ENCODE data around the gene HDGF.
"Not testable (repeated sequence)": the region's sequence is repeated elsewhere in the genome, so short reads cannot be mapped to it uniquely, and the experiment has no call there.

HDGF gene

DNA sequence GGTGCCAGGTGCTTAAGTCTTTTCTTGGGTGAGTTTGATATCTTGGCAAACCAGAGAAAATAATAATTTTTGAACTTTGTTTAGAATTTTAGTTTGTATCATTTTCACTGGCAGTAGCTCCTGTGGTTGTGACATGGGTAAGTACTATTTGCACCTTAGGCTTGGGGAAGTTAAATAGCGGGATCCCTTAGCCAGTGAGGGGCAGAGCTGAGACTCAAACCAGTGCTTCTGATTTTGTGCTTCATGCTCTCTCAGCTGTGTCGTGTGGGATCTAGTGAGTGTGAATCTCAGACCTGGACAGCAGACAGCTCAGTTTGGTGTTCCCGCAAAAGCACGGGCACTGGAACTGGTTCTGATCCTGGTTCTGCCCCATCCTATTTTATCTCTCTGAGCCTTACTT is 25.5 kb upstream of the HDGF start:
- Histone ChIP-seq H3K9me3 (ENCODE audit: low read length) (no peaks in the 10 kb centered on the region), H3K4me1 (ENCODE audit: insufficient read depth, low read length) (no peaks in the 10 kb centered on the region), H3K36me3 (ENCODE audit: insufficient read depth, low read length) (peaks cover 13% of the 10 kb centered on the region), H3K4me3 (ENCODE audit: low read length) (no peak overlapping the region), H3K27me3 (ENCODE audit: insufficient read depth, low read length) (no peaks in the 10 kb centered on the region), H2AFZ (ENCODE audit: low read depth, low read length) (no peak overlapping the region)

GRCh38 chr1:156775799-156776198 is 24.3 kb upstream of the HDGF start:
- H3K36me3 ChIP-seq (ENCODE audit: insufficient read depth, low read length): peaks cover 10% of the 10 kb centered on the region

DNA sequence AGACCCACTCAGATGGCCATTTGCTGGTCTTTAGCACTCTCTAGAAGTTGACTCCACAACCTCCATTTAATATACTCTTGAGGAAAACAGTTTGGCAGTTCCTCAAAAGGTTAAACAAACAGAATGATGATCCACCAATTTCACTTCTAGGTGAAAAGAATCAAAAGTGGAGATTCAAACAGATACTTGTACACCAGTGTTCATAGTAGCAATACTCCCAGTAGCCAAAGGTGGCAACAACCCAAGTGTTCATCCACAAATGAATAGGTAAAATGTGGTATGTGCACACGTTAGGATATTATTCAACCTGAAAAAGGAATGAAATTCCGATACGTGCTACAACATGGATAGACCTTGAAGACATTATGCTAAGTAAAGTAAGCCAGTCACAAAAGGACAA is 22.1 kb upstream of the HDGF start:
- Histone ChIP-seq H2AFZ (ENCODE audit: low read depth, low read length) (no peak overlapping the region), H3K9me3 (ENCODE audit: low read length) (no peaks in the 10 kb centered on the region), H3K36me3 (ENCODE audit: insufficient read depth, low read length) (peaks cover 19% of the 10 kb centered on the region), H3K4me1 (ENCODE audit: insufficient read depth, low read length) (peaks cover 7% of the 10 kb centered on the region), H3K4me3 (ENCODE audit: low read length) (no peak overlapping the region), H3K27me3 (ENCODE audit: insufficient read depth, low read length) (no peaks in the 10 kb centered on the region)

More at GRCh38 chr1:156775799-156776198, 24.3 kb upstream of the HDGF start:
- Histone ChIP-seq H3K4me3 (ENCODE audit: low read length) (no peak overlapping the region), H3K9me3 (ENCODE audit: low read length) (no peaks in the 10 kb centered on the region), H3K4me1 (ENCODE audit: insufficient read depth, low read length) (no peaks in the 10 kb centered on the region), H3K27me3 (ENCODE audit: insufficient read depth, low read length) (no peaks in the 10 kb centered on the region), H2AFZ (ENCODE audit: low read depth, low read length) (no peak overlapping the region)

DNA sequence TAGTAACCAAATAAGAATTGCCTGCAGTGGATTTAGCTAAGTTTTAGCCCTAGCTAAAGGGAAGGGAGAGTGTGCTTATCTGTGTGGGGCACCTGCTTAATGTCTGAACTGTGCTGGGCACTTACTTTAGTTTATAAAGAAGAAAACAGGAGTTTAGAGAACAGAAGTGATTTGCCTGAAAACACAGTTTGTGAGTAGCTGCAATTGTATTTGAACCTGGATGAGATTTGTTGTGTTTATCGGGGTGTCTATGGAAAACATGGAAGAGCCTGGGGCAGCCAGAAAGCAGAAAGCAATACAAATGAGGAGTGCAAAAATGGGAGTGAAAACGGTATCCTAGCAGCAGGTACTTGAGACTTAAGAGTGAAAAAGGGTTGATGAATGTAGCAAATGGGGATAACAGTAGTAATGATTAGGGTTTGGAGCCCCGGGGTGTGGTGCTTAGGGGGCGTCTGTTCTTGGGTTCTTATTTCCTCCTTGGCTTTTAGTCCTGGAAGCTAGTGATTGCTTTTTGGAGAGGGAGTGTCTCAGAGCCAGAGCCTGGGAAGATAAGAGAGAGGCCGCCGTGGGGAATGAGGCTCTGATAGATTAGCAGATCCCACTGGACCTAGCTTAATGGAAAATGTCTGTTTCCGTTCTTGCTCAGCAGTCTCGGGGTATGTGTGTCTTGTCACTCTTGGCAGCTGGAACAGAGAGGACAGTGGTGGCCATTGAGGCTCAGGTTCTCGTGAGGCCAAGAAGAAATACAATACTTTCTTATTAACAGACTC is 21.4 kb upstream of the HDGF start:
- Histone ChIP-seq H3K4me3 (ENCODE audit: low read length) (no peak overlapping the region), H3K4me1 (ENCODE audit: insufficient read depth, low read length) (peaks cover 10% of the 10 kb centered on the region), H3K36me3 (ENCODE audit: insufficient read depth, low read length) (peaks cover 19% of the 10 kb centered on the region), H2AFZ (ENCODE audit: low read depth, low read length) (no peak overlapping the region), H3K27me3 (ENCODE audit: insufficient read depth, low read length) (no peaks in the 10 kb centered on the region), H3K9me3 (ENCODE audit: low read length) (no peaks in the 10 kb centered on the region)

- Histone ChIP-seq H3K4me3 (ENCODE audit: low read length) (no peak overlapping the region), H3K9me3 (ENCODE audit: low read length) (no peaks in the 10 kb centered on the region), H3K27me3 (ENCODE audit: insufficient read depth, low read length) (no peaks in the 10 kb centered on the region), H3K4me1 (ENCODE audit: insufficient read depth, low read length) (peaks cover 10% of the 10 kb centered on the region), H3K36me3 (ENCODE audit: insufficient read depth, low read length) (peaks cover 19% of the 10 kb centered on the region), H2AFZ (ENCODE audit: low read depth, low read length) (no peak overlapping the region)
Measured at GRCh38 chr1:156772222-156772621, 20.7 kb upstream of the HDGF start.

GRCh38 chr1:156768610-156769295 is 17.3 kb upstream of the HDGF start:
- no peaks in the 10 kb centered on the region for H3K27me3 ChIP-seq (ENCODE audit: insufficient read depth, low read length)

DNA sequence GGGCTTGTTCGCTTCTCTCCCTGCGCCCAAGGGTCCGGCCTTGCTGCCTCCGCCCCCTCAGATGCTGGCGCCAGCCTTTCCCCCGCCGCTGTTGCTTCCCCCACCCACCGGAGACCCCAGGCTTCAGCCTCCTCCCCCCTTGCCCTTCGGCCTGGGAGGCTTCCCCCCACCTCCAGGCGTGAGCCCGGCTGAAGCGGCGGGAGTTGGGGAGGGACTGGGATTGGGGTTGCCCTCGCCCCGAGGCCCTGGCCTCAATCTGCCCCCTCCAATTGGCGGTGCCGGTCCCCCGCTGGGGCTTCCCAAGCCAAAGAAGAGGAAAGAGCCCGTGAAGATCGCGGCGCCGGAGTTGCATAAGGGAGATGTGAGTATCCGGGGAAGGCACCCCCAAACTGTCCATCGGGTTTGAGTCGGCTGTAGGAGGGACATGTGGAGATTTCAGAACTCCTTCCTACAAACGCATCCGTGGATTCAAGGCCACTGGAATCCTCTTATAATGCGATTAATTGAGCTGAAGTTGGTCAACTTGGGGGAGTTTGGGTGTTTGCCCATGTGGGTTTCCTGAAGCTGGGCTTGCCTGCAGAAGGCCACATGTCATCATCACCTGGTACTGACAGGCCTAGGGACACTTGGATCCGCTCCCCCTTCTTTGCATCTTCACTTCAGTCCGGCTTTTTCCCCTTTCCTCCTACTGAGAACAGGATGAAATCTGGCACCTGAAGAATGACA is 16.6 kb upstream of the HDGF start:
- H3K9me3 ChIP-seq (ENCODE audit: low read length): no peaks in the 10 kb centered on the region
- peaks cover 12% of the 10 kb centered on the region for H3K36me3 ChIP-seq (ENCODE audit: insufficient read depth, low read length)
- H3K4me1 ChIP-seq (ENCODE audit: insufficient read depth, low read length): peaks cover 17% of the 10 kb centered on the region
- H3K27me3 ChIP-seq (ENCODE audit: insufficient read depth, low read length): no peaks in the 10 kb centered on the region
- H3K4me3 ChIP-seq (ENCODE audit: low read length): peak overlapping the region; percentile 69
- H2AFZ ChIP-seq (ENCODE audit: low read depth, low read length): peak overlapping the region; percentile 2

More at GRCh38 chr1:156768610-156769295, 17.3 kb upstream of the HDGF start:
- Histone ChIP-seq H3K9me3 (ENCODE audit: low read length) (no peaks in the 10 kb centered on the region), H3K36me3 (ENCODE audit: insufficient read depth, low read length) (peaks cover 18% of the 10 kb centered on the region), H3K4me1 (ENCODE audit: insufficient read depth, low read length) (peaks cover 17% of the 10 kb centered on the region), H3K4me3 (ENCODE audit: low read length) (peak overlapping the region; percentile 69), H2AFZ (ENCODE audit: low read depth, low read length) (no peak overlapping the region)

- Histone ChIP-seq H3K36me3 (ENCODE audit: insufficient read depth, low read length) (peaks cover 12% of the 10 kb centered on the region), H3K4me1 (ENCODE audit: insufficient read depth, low read length) (peaks cover 17% of the 10 kb centered on the region), H2AFZ (ENCODE audit: low read depth, low read length) (peak within 1 kb of the TSS; percentile 63), H3K9me3 (ENCODE audit: low read length) (no peaks in the 10 kb centered on the region), H3K4me3 (ENCODE audit: low read length) (peak within 1 kb of the TSS; percentile 69), H3K27me3 (ENCODE audit: insufficient read depth, low read length) (no peaks in the 10 kb centered on the region)
Measured at GRCh38 chr1:156767101-156767878, 15.8 kb upstream of the HDGF start, which contains the start of gene PRCC. Gene PRCC (plus strand): TSS chr1:156767535. CDS start chr1:156767772, 237 bp downstream.

- H3K9me3 ChIP-seq (ENCODE audit: low read length): no peaks in the 10 kb centered on the region
- peaks cover 17% of the 10 kb centered on the region for H3K4me1 ChIP-seq (ENCODE audit: insufficient read depth, low read length)
- H3K4me3 ChIP-seq (ENCODE audit: low read length): peak overlapping the region; percentile 69
- H2AFZ ChIP-seq (ENCODE audit: low read depth, low read length): peak overlapping the region; percentile 63
- no peaks in the 10 kb centered on the region for H3K27me3 ChIP-seq (ENCODE audit: insufficient read depth, low read length)
- H3K36me3 ChIP-seq (ENCODE audit: insufficient read depth, low read length): peaks cover 12% of the 10 kb centered on the region
Measured at GRCh38 chr1:156766298-156767100, 15.0 kb upstream of the HDGF start.

DNA sequence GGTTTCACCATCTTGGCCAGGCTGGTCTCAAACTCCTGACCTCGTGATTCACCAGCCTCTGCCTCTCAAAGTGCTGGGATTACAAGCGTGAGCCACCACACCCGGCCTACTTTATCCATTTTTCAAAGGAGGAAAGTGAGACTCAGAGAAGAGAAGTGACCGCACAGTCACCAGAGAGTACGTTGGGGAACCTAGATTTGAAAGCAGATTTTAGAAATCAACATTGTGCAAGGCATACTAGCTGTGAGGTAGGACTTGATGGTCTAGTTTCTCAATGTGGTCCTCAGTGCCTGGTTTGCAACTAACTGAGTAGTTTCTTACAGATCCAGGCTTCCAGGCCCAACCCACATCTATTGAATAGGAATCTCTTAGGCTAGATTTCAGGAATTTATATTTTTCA is 14.2 kb upstream of the HDGF start:
- Histone ChIP-seq H2AFZ (ENCODE audit: low read depth, low read length) (no peak overlapping the region), H3K4me3 (ENCODE audit: low read length) (peak overlapping the region; percentile 69), H3K4me1 (ENCODE audit: insufficient read depth, low read length) (peaks cover 17% of the 10 kb centered on the region)

GRCh38 chr1:156765136-156765535 is 13.7 kb upstream of the HDGF start:
- not testable (repeated sequence) for H2AFZ ChIP-seq (ENCODE audit: low read depth, low read length); H3K4me3 ChIP-seq (ENCODE audit: low read length); H3K9me3 ChIP-seq (ENCODE audit: low read length); H3K27me3 ChIP-seq (ENCODE audit: insufficient read depth, low read length); H3K36me3 ChIP-seq (ENCODE audit: insufficient read depth, low read length)
- peaks cover 21% of the 10 kb centered on the region for H3K4me1 ChIP-seq (ENCODE audit: insufficient read depth, low read length)

More for the DNA sequence above, 14.2 kb upstream of the HDGF start:
- H3K36me3 ChIP-seq (ENCODE audit: insufficient read depth, low read length): peaks cover 7% of the 10 kb centered on the region
- no peaks in the 10 kb centered on the region for H3K9me3 ChIP-seq (ENCODE audit: low read length)
- H3K27me3 ChIP-seq (ENCODE audit: insufficient read depth, low read length): no peaks in the 10 kb centered on the region

DNA sequence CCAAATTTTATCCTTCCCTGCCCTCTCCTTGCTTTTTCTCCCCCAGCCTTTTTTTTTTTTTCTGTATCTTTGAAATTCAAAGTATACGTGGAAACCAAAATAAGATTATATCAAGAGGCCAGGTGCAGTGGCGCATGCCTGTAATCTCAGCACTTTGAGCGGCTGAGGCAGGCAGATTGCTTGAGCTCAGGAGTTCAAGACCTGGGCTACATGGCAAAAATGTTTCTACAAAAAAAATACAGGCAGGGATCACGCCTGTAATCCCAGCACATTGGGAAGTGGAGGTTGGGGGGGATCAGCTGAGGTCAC is 9.3 kb upstream of the HDGF start:
- H3K4me1 ChIP-seq (ENCODE audit: insufficient read depth, low read length): peaks cover 7% of the 10 kb centered on the region
- no peak overlapping the region for H3K4me3 ChIP-seq (ENCODE audit: low read length)
- no peaks in the 10 kb centered on the region for H3K36me3 ChIP-seq (ENCODE audit: insufficient read depth, low read length)
- H2AFZ ChIP-seq (ENCODE audit: low read depth, low read length): no peak overlapping the region
- H3K27me3 ChIP-seq (ENCODE audit: insufficient read depth, low read length): no peaks in the 10 kb centered on the region
- H3K9me3 ChIP-seq (ENCODE audit: low read length): no peaks in the 10 kb centered on the region

All from neuron (in vitro differentiated cells).